HG02763 (cell line): ENCODE results near the gene MGLL.

Experiments
- ATAC-seq: cut with Tn5 transposase; IDR thresholded peaks from one replicate; pipeline ENCODE4 v1.9.1; 2021; ENCODE audit warnings: mild to moderate bottlenecking, moderate library complexity; ENCODE audit not compliant: unreplicated experiment

MGLL gene

DNA sequence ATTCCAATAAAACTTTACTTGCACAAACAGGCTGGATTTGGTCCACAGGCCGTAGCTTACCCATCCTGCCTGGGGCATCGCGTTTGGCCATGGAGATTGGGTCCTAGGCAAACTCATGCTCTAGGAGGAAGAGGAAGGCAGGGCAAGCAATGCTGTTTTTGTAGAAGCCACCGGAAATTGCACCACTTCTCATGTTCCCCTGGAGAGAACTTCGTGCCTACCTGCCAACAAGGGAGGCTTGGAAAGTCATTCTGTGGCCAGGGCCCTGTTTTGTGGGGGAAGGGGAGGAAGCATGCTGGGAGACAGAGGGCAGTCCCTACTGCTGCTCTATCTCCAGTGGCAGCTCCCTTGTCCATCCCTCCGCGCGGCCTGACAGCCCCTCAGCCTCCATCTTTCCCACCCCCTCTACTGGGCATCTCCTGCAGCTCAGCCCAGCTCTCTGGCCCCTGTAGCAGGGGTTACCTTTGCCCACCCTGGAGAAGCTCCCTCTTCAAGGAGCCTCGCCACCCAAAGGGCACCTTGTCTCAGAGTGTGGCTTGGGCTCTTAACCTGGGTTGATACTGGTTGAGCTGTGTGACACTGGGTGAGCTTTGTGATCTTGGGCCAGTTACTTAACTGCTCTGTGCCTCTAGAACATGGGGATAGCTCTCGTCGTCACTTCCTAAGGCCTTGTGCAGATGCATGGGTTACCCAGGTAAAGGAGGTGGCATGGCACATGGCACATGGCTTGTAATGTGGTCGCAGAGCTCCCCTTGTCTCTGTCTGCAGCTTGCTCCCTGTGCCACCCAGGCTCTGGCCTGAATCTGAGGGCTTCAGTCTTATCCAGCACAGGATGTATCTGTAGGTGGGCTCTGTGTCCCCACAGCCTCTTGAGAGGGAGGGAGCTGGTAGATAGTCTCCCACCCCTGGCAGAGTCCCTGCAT is 143.4 kb downstream of the MGLL start:
- ATAC-seq = no peak

DNA sequence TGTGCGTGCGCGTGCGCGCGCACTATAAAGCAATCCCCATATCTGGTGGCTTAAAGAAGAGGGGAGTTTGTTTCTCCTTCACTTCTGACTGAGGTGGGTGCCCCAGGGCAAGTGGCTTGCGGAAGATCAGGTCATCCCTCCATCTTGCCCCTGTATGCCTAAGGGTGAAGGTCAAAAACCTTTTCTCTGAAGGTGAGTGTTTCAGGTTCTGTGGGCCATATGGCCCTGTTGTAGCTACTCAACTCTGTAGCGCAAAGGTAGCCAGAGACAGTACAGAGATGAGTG is 144.1 kb downstream of the MGLL start:
- no peak for ATAC-seq

DNA sequence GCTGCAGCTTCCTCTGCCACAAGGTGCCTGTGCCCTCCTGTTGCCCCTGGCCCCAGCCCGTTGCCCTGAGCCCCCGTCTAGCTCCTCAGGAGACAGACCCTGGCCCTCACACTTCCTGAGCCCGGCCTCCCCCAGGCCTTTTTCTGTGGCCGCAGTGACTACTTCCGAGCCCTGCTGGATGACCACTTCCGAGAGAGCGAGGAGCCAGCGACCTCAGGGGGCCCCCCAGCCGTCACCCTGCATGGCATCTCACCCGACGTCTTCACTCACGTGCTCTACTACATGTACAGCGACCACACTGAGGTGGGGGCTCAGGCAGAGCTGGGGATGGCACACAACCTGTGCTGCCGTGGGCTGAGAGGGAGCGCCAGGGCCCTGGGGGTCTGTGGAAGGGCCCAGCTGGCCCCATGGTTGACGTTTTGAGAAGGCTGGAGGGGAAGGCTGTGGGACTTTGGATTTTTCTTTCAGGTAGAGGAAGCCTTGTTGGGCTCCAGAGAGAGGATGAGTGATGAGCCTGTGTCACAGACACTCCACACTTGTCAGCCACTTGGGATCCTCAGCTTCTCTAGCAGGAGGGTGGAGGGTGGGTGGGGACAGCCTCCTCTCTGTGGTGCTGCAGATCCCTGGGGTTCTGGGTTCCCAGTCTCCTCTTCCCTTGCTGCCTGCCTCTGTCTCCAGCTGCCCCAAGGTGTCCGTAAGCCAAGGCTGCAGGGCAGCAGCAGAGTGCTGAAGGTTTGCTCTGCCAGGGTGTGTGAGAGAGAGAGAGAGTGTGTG is 144.6 kb downstream of the MGLL start:
- ATAC-seq = no peak

DNA sequence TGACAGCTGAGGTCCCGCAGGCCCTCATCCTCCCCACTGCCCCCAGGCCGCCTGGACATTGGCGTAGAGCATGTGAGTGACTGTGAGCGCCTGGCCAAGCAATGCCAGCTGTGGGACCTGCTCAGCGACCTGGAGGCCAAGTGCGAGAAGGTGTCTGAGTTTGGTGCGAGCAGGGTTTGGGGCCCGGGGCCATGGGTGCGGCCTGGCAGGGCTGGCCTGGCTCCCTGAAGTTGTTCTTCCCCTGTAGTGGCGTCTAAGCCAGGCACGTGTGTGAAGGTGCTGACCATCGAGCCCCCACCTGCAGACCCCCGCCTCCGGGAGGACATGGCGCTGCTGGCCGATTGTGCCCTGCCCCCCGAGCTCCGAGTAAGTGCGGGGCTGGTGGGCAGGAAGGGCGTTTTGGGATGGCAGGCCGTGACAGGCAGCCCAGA is 145.4 kb downstream of the MGLL start:
- no peak for ATAC-seq

DNA sequence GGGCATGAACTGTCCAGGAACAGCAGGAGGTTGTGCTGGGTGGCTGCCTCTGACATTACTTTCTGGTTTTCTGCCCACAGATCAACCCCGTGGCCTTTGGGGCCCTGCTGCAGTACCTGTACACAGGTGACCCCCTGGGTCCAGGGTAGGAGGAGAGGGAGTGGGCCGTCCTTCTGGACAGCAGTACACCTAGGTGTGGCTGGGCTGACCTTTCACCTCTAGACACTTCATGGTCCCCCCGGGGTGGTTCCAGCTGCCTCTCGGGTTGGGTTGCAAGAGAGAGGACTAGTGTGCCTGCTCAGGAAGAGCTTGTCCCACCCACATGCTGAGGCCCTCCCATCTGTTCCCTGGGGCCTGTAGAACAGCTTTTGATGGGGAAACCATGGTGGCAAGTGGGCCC is 145.9 kb downstream of the MGLL start:
- no peak for ATAC-seq

DNA sequence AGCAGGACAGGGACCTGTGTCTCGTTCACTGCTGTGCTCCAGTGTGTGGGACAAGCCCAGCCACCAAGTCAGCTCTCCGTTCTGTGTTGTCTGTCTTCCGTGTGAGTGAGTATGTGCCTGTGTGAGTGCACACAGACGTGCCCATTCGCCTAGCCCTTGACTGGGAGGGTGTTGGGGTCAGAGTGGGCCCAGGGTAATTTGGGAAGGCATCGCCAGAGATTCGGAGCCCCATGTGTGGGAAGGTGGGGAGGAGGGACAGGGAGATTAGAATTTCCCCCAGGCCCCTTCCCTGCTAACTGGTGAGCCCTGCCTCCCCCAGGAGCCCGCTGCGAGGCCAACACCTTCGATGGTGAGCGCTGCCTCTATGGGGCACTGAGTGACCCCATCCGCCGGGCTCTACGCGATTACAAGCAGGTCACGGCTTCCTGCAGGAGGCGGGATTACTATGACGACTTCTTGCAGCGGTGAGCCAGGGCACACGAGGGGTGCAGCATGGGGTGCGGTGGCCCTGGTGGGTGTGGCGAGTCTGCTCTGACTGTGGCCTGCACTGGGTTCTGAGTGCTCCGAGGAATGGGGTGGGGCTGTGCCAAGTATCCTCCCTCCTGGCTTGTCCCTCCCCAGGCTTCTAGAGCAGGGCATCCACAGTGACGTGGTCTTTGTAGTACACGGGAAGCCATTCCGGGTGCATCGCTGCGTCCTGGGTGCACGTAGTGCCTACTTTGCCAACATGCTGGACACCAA is 146.5 kb downstream of the MGLL start:
- no peak for ATAC-seq

DNA sequence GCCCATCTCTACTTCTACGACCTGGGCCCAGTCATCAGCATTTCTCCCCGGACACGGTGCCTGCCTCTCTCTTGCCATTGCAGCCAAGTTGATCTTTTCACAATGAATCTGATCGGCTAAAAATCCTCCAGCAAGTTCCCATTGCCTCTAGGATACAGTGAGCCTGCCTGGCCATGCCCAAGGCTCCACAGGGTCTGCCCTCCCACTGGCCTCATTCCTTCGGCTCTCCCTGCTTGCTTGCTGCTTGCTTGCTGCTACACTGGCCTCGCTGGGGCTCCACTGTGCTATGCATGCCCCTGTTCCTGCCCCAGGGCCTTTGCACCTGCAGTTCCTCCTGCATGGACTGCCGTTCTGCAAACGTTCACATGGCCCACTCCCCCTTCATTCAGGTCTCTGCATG is 147.5 kb downstream of the MGLL start:
- ATAC-seq = no peak

DNA sequence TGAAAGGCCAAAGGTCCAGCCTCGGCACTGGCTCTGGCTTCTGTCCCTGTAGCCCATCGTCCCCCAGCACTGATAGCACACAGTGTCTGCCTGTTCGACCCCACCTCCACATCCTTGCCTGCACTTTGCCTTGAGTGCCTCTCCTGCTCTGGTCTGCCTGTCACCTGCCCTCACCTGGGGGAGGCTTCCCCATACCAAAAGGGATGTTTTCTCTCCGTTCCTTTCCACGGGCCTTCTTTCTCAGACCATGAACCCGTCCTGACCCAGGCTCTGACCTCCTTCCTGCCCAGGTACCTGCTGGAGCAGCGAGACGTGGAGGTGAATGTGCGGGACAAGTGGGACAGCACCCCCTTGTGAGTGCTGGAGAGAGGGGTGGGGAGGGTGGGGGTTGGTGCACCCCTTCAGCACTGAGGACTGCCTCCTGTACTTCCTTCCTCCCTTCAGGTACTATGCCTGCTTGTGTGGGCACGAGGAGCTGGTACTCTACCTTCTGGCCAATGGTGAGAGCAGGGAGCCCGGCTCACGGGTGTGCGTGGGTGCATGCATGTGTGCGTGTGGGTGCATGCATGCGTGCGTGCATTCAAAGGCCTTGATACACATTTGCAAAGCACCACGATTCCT is 148.1 kb downstream of the MGLL start:
- no peak for ATAC-seq

DNA sequence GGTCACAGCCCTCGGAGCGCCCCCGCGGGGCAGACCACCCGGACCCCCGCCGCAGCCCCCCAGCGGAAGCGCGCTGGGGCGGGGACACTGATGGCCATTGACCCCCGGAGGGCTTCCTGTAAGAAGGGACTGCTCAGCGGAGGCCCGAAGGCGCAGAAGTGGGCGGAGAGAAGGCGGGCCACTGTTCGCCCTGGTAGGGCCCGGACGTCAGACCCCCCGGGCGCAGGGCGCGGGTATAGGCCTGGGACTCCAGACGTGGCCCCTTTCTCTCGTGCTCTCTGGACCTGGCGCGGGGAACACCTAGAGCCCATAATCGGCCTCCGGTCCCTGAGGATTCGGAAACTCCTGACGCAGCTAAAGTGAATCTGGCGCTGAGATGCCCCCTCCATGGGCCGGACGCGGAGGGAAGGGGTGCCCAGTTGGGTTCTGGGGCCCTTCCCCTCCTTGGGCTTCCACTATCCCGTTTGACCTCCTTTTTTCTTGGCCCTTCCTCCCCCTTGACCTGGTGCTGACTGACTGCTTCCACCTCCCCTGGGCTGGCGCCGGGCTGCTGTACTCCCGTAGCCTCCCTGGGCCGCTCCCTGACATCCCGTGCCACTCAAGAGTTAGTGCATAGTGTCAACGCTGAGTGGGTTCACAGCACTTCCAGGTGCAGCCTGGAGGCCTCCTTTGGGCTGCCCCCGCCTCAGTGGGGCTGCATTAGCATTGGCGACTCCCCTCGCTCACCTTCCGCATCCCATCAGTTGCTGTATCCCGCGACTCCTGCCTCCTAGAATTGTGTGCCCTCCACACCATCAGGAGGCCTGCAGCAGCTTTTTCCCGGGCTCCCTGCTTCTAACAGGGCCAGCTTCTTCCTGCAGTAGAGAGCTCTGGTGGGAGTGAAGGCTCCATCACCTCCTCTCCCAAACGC is 148.9 kb downstream of the MGLL start:
- peak; percentile 24 for ATAC-seq

DNA sequence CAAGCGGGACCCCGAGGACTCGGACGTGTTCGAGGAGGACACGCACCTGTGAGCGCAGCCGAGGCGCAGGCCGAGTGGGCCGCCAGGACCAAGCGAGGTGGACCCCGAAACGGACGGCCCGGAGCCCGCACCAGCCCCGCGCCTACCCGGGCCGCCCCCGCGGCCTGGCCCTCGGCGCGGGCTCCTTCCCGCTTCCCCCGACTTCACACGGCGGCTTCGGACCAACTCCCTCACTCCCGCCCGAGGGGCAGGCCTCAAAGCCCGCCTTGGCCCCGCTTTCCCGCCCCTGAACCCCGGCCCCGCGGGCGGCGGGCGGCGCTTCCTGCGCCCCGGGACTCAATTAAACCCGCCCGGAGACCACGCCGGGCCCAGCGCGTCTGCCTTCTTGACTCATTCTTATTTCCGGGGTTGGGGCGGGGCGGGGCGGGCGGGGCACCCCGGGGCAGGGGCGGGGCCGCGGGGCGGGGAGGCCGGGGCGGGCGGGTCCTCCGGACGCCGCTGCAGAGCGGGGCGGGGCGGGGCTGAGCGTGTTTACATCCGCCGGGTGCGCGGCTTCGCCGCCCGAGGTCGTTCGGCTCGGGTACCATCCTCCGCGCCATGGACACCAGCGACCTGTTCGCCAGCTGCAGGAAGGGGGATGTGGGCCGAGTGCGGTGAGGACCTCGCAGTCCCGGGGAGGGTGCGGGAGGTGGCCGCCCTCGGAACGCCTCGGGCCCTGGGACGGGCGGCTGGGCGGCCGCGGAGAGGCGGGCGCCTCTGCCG is 149.7 kb downstream of the MGLL start, which contains the start of gene ABTB1:
ABTB1 (plus strand) TSS at position 524 of the 762 bp plus-strand sequence; CDS start at position 598, 74 bp downstream.
- ATAC-seq = peak; percentile 72

DNA sequence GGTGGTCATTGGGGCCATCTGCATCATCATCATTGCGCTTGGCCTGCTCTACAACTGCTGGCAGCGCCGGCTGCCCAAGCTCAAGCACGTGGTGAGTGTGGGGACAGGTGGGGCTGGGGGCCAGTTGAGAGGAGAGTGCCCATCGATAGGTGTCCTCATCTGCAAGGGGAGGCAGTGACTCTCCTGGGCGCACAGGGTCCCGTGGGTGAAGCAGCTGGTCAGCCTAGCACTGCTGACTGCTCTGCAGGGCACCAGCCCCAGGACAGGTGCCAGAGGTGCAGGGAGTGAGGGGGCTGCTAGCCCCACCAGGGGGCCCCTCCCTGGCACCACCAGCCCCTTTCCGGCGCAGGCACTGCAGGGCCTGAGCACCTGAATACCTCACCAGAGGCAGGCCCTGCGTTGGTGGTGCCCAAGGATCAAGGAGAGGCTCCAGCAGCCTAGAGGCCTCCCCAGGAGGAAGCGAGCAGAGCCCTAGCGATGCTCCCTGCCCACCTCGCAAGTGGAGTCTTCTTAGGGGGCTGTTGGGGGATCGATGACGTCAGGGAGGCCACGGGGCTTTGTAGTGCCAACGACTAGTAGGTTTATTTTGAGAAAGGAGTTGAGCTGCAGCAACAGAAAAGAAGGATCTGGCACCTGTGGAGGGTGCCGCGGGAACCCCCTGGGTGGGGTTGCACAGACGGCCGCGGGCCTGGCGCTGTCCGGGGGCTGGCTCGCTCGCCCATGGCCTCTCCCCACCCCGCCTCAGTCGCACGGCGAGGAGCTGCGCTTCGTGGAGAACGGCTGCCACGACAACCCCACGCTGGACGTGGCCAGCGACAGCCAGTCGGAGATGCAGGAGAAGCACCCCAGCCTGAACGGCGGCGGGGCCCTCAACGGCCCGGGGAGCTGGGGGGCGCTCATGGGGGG is 150.5 kb downstream of the MGLL start:
- ATAC-seq = peak; percentile 11

DNA sequence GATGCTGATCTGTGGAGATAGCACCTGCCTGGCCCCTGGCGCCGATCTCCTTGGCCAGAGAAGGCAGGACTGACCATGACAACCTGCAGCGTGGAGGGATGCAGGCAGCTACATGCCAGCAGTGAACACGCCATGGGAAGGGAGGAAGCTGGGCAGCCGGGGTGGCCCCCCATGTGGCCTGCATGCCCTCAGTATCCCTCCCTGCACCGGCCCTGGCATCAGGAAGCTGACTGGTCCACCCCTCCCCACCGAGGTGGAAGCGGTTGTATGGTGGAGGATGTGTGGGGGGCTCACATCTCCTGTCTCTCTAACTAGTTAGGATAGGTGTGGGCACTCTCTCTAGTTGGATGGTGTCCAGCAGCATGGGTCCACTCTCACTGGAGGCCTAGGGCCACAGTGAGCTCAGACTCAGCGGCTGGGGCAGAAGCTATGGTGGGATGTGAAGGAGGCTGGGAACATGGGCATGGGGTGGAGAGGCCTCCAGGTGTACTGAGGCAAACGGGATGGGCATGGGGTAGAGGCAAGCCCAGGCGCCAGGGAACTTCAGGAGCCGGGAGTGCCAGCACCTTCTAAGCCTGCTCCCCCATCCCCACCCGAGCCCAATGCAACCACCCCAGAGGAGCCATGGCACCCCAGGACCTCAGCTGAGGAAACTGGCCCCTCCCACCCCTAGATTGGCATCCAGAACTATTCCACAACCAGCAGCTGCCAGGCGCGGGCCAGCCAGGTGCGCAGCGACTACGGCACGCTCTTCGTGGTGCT is 151.4 kb downstream of the MGLL start:
- no peak for ATAC-seq

DNA sequence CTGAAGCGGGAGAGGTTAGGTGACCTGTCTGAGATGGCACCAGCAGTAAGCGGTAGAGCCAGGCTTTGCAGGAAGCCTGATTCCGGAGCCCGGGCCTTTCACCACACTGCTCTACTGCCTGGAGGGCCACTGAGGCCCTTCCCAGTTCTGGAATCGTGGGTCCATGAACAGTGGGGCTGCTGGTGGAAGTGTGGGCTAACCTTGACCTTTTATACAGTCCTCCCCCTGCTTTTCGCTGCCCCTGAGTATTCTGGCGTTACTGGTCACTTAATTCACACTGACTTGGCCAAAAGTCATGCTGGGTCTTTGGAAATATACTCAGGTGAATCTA is 152.1 kb downstream of the MGLL start:
- ATAC-seq = no peak

DNA sequence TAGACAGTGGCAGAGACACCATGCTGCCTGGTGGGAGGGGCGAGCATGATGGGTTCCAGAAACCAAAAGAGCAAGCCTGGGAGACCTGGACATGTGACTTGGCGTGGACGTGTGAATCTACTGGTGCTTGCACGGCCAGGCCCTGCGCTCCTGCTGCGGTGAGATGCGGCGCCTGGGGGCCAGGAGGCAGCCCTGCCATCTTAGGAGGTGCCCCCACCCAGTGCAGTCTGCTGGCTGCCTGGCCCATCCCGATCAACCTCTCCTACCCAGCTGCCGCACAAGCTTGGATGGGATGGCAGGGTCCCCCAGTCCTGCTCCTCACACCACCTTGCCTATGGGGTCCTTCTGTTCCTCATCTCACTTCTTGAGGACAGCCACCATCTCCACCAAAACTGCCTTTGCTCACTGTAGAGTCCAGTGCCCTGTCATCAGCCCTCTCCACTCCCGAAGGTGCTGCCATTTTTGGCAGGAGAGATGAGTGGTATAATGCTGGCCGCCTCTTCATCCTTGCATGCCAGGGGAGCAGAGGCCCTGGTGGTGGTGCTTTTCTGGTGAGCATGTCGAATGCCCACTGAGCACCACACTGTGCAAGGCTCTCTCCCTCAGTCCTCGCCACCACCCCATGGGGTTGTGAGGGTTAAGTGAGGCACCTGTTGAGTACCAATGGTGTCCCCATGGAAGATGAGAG is 152.6 kb downstream of the MGLL start:
- ATAC-seq = no peak

DNA sequence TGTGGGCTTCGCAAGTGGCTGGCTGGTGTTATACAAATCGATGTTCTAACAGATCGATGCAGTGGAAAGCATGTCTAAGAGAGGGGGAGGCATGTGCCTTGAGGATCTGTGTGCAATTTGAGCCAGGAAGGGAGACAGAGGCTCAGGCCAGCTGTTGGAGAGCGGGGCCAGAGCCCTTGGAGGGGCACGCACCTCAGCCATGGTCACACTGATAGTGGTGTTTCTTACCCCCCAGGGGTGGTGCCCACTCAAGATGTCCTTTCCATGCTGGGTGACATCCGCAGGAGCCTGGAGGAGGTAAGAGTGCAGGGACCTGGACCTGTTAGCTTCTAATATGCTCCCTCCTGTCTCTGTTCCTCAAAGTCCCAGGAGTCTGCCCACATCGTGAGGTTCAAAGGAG is 153.4 kb downstream of the MGLL start:
- no peak for ATAC-seq

DNA sequence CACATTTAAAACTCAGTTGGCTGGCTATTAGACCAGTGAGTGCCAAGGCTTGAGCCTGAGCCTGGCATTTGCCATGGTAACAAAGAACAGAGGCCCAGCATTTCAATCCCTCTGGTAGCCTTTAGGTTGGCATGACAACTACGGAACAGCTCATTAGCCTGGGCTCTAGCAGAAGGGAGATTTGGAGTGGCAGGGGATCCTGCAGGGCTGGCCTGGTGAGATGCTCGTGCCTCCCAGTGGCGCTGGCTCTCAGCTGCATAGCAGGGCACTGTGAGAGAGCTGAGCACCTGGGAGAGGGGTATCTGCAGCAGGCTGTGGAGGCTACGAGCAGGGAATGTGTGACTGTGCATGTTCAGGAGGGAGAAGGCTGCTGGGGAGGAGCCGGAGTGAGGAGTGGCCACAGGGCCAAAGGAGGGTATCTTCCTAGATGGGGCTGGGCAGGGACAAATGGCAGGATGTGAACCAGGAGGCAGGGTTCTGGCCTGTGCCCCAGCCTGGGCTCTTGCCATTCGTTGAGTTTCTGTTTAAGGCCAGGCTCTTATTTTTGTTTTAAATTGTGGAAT is 155.1 kb downstream of the MGLL start:
- no peak for ATAC-seq

DNA sequence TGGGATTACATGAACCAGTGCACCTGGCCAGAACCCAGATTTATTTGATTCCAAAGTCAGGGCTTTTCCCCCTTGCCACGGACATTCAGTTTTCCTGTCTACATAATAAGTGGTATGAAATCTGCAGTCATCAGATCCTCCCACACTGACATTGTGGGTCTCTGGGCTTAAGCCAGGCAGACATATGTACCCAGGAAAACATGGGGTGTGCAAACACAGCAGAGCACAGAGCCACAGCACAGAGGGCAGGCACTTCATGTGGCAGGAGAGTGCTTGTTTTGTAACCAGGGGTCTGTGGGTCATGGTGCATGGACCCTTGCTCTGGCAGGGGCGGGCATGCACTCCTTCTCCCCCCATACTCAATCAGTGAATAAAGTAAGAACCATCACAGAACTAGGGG is 155.6 kb downstream of the MGLL start:
- no peak for ATAC-seq
